Adrenal gland (tissue), 12 donors: ENCODE data around the gene PTPRH. TPM values are rescaled to one million over a fixed set of nuclear protein-coding genes. Genes with fewer than 3 reads are reported as not detected.
A peak's percentile ranks its signal among the peaks of the same experiment; 100 is the strongest.

ENCODE experiments used
- DNase-seq, 7 donors: peaks; one replicate each; pipeline ENCODE4 v3.0.0-alpha.2; 2019 to 2020
- H3K27ac ChIP-seq, 5 donors: fragments of 200-600 bp; sonication (generic) in 4 of 5; 1 replicate in 3 of 5; 2 replicates in 2 of 5; pipeline versions ENCODE4 v1.5.1 to v1.8.0; 2016 to 2020; ENCODE audit warnings: mild to moderate bottlenecking in 1 of 5
- H3K27me3 ChIP-seq: fragments of 200-600 bp; 2 replicates; pipeline ENCODE4 v1.8.0; 2021
- H3K36me3 ChIP-seq, 2 donors: fragments of 200-600 bp; replicated peaks in 1 of 2; 1 replicate in 1 of 2; 2 replicates in 1 of 2; pipeline versions ENCODE4 v1.5.1 to v1.8.0; 2018 to 2022
- H3K4me1 ChIP-seq, 2 donors: fragments of 200-600 bp; replicated peaks in 1 of 2; 1 replicate in 1 of 2; 2 replicates in 1 of 2; pipeline versions ENCODE4 v1.5.1 to v1.8.0; 2018 to 2021
- H3K4me3 ChIP-seq, 4 donors: fragments of 200-600 bp; sonication (generic) in 3 of 4; one replicate each; pipeline ENCODE4 v1.5.1; 2016 to 2018
- H3K9me3 ChIP-seq, 3 donors: fragments of 200-600 bp; sonication (generic) in 1 of 3; replicated peaks in 1 of 3; 1 replicate in 2 of 3; 2 replicates in 1 of 3; pipeline versions ENCODE4 v1.5.1 to v1.8.0; 2016 to 2021
- CTCF ChIP-seq, 6 experiments: fragments of 450-650 bp in 4 of 6; fragments of 200-600 bp in 2 of 6; sonication (generic) in 1 of 6; IDR thresholded peaks; 1 replicate in 5 of 6; 2 replicates in 1 of 6; pipeline versions ENCODE4 v1.5.1 to v1.8.0; 2016 to 2021; ENCODE audit warnings: antibody characterized with exemption in 6 of 6, mild to moderate bottlenecking in 2 of 6, moderate library complexity in 1 of 6
- POLR2A ChIP-seq, 2 donors: fragments of 450-650 bp; IDR thresholded peaks; one replicate each; pipeline ENCODE4 v1.6.1; 2017; ENCODE audit warnings: antibody characterized with exemption in 2 of 2, mild to moderate bottlenecking in 2 of 2, moderate library complexity in 1 of 2
- WGBS, 4 donors: extraction: QIAGEN DNeasy Blood & Tissue Kit in 2 of 4; methylation state at CpG; one replicate each; pipeline versions ENCODE4 v1.1.5 to v1.1.7; 2013 to 2017; 5-methylcytosine and 5-hydroxymethylcytosine counted together
- intact Hi-C, 2 donors: fragments of 100-400 bp; cut with DNase I; formaldehyde crosslinking; loops; one replicate each; pipeline versions ENCODE4 v1.14.1 to v1.15.0; 2022 to 2023
- polyA plus RNA-seq, 3 donors: library from polyadenylated mRNA; stranded (reverse); fragments of 200-250 nt in 2 of 3; fragments of 350-450 nt in 1 of 3; fragmentation: Illumina TruSeq in 1 of 3; extraction: RNeasy Lipid Tissue Mini Kit (QIAGEN cat#74804) in 1 of 3; gene quantifications; one replicate each; pipeline ENCODE4 v1.2.3, GENCODE V29; 2013 to 2014
- total RNA-seq, 9 donors: library from RNA; depleted of rRNA in 4 of 9; stranded (reverse); fragments of >200 nt in 4 of 9; fragments of 120-200 nt in 1 of 9; fragmentation: NEBNext Ultra II Directional in 1 of 9; extraction: Animal tissue kit (Norgen Biotek cat#: 25700) in 1 of 9; gene quantifications; one replicate each; pipeline versions ENCODE4 v1.1.0 to v1.2.4, GENCODE V29; 2013 to 2023
- donor health status: healthy with polysubstance abuse.
- donor health status: Bipolar disorder and iron deficiency.
- donor health status: DM: yes; HTN: yes; CAD: no.
- donor health status: DM: no; HTN: no; CAD: no.
- donor health status: DM: no; HTN: no; CAD: no.
- donor health status: DM: yes; HTN: yes; CAD: no.

The PTPRH gene
- total and polyA plus RNA-seq, 12 donors: 30.1 to 159 (median 52.9) TPM

DNA sequence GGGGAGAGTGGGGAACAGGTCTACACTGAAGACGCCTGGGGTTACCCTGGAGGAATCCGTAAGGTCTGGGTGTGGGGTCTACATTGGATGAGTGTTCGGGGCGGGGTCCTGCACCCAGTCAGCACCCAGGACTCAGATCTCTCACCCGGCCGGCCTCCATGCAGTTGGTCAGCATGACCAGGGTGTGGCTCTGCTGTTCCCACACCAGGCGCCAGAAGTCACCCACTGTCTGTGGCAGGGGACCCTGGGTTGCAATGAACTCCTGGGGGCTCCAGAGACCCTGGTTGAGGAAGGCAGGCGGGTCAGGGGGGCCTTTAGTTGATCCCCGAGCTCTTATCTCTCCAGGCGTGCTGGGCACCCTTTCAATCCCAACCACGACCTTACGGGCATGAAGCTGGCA, 23.2 kb downstream of the PTPRH start:
- intact Hi-C loops: no loop called here
- Histone ChIP-seq H3K4me3 (no peak overlapping the region), H3K4me1 (no peaks in the 10 kb centered on the region), H3K9me3 (no peaks in the 10 kb centered on the region), H3K36me3 (no peaks in the 10 kb centered on the region), H3K27ac (no peak overlapping the region), H3K27me3 (no peaks in the 10 kb centered on the region)
- WGBS, 4 donors: 76 to 89% (median 85%) methylated on average over 2 to 12 of the region's 12 CpGs
- DNase-seq: no peak
- TF ChIP-seq POLR2A (IDR thresholded peaks at IDR 0.05) (no peak), CTCF (IDR thresholded peaks at IDR 0.05) (no peak)

DNA sequence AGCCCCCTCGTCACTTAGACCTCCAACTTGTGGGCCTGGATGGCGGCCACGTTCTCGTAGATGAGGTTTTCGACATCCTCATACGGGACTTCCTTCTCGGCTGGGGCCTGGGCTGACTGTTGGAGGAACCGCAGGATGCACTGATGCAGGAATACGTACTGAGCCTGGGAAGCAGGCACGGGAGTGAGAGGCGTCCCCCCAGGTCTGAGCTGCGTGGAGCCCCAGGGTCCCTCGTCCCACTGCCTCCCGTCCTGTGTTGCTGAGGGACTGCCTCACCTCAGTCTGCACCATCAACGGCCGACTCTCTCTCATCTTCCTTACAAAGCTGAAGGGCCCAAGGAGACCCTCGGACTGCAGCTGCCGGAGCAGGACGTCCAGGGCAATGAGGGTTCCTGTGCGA, 27.6 kb downstream of the PTPRH start:
- Histone ChIP-seq H3K36me3 (no peaks in the 10 kb centered on the region), H3K27me3 (peaks cover 17% of the 10 kb centered on the region), H3K4me3 (no peak overlapping the region), H3K9me3 (no peaks in the 10 kb centered on the region), H3K27ac (no peak overlapping the region), H3K4me1 (peaks cover 5 to 15% of the 10 kb centered on the region in 2 donors)
- no peak for DNase-seq
- intact Hi-C loops: no loop called here
- TF ChIP-seq CTCF (IDR thresholded peaks at IDR 0.05) (no peak), POLR2A (IDR thresholded peaks at IDR 0.05) (no peak)
- WGBS, 4 donors: 82 to 85% (median 84%) methylated on average over 18 to 20 of the region's 20 CpGs

DNA sequence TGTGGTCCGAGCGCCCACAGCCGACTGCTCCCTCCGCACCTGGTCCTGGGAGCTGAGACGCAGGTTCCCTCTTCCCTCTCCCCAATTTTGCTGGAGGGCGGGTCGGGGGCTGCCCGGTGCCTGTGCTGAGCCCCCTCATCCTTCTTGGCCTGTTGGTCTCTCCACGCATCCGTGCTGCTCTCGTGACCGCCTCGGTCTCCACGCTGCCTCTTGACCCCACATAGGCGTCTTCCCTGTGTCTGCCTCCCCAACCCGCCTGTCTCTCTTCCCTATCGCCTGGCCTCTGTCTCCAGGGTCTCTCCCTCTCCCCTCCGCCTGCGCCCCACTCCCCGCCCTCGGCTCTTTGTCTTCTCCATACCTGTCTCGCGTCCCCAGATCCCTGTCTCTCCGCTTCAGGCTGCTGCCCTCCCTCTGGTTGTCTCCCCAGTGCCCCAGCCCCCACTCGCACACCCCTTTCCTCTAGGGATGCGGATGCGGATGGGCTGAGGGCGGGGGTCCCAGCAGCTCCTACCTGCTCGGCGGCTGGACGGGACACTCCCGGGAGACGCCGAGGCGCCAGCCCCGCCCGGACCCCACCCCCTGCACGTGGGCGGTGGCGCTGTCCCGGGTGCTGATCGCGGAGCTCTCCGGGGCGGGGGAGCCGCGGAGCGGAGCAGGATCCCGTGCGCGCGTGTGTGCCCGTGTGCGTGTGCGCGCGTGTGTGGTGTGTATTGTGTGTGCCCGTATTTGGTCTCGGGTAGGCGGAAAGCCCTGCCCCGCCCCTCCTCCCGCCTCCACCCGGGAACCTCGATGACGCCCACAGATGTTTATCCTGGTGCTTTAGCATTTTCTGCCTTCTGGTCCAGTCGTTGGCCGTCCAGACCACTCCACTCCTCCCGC, 29.5 kb downstream of the PTPRH start, which contains the start of gene SYT5:
TSS of gene SYT5 (minus strand) at position 684 of the 879 bp plus-strand sequence. CDS start 1,248 bp downstream, outside the sequence.
- DNase-seq: peak; percentile 35 to 89 (median 56)
- peaks cover 36% of the 10 kb centered on the region for H3K27me3 ChIP-seq
- 1 to 4% (median 2%) methylated on average over 25 to 68 of the region's 68 CpGs for WGBS, 4 donors
- H3K27ac ChIP-seq: peak within 1 kb of the TSS in 1 of 5 donors; percentile 56
- H3K4me3 ChIP-seq: peak within 1 kb of the TSS in 1 of 4 donors; percentile 40
- intact Hi-C loops: no loop called here
- TF ChIP-seq CTCF (IDR thresholded peaks at IDR 0.05) (no peak), POLR2A (IDR thresholded peaks at IDR 0.05) (no peak)
- H3K4me1 ChIP-seq: peaks cover 5 to 15% of the 10 kb centered on the region in 2 donors
- H3K36me3 ChIP-seq: no peaks in the 10 kb centered on the region
- H3K9me3 ChIP-seq: no peaks in the 10 kb centered on the region

DNA sequence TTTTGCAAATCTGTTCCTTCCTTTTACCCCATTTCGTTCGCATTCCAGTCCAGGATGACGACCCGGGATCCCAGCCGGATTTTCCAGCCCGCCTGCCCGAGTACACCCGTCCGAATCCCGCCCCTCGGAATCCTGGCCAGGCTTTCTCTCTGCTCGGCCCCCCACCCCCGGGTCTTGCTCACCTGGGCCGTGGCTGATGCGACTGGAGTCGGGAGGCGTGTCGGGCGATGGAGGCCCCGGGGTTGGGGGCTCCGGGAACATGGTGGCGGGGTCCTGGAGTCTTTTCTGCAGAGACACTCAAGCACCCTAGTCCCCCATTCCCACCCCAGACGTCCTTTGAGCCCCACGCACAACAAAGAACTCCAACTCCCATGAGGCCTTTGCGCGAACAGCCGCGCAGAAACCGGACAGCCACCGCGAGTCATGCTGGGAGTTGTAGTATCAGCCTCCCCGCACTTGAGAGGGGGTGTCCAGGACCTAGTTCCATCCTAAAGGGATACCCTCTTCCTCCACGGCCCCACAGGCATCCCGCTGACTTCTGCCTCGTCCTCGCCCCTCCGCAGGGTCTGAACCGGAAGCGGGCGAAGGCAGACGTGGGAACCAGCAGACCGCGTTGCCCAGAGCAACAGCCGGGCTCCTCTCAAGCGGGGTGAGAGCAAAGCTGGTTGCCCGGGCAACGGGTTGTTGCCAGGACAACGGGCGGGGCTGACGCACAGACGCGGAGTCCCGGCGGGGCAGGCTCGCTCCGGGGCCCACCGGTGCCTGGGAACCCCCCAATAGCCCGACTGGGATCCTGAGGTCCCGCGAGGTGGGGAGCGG, 30.3 kb downstream of the PTPRH start:
- DNase-seq: peak; percentile 73 to 95 (median 83)
- Histone ChIP-seq H3K27me3 (peaks cover 42% of the 10 kb centered on the region), H3K4me1 (peaks cover 5 to 15% of the 10 kb centered on the region in 2 donors), H3K36me3 (no peaks in the 10 kb centered on the region), H3K4me3 (peak overlapping the region in 1 of 4 donors; percentile 40), H3K9me3 (no peaks in the 10 kb centered on the region), H3K27ac (peak overlapping the region in 1 of 5 donors; percentile 56)
- 3 to 7% (median 4%) methylated on average over 32 to 61 of the region's 61 CpGs for WGBS, 4 donors
- intact Hi-C loops: no loop called here
- TF ChIP-seq POLR2A (IDR thresholded peaks at IDR 0.05): peak in 1 of 2 donors; percentile 16
- no peak for TF ChIP-seq CTCF (IDR thresholded peaks at IDR 0.05)
